ENCODE results near the gene GPI.

Gene GPI

DNA sequence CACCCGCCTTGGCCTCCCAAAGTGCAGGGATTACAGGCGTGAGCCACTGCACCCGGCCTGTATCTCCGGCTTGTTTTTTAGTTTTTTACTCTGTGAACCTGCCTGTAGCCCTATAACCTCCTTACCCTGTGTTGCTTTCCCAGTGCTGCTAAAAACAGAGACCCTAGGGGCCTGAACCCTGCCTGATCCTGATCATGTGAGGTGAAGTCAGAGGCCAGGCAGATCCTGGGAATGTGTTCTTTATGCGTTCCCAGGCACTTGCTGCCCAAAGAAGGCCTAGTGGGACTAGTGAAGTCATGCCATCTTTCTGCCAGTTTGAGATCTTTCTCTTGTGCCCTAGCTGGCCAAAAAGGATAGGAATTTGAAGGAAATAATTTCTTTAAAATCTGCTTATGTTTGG lies 67.8 kb downstream of the GPI start:
- H2AFZ ChIP-seq, result no peak overlapping the region
- H3K27ac ChIP-seq, result peak overlapping the region; percentile 8
- H3K9ac ChIP-seq, result no peak overlapping the region
- TF ChIP-seq, protein P1, sequence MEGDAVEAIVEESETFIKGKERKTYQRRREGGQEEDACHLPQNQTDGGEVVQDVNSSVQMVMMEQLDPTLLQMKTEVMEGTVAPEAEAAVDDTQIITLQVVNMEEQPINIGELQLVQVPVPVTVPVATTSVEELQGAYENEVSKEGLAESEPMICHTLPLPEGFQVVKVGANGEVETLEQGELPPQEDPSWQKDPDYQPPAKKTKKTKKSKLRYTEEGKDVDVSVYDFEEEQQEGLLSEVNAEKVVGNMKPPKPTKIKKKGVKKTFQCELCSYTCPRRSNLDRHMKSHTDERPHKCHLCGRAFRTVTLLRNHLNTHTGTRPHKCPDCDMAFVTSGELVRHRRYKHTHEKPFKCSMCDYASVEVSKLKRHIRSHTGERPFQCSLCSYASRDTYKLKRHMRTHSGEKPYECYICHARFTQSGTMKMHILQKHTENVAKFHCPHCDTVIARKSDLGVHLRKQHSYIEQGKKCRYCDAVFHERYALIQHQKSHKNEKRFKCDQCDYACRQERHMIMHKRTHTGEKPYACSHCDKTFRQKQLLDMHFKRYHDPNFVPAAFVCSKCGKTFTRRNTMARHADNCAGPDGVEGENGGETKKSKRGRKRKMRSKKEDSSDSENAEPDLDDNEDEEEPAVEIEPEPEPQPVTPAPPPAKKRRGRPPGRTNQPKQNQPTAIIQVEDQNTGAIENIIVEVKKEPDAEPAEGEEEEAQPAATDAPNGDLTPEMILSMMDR (IDR thresholded peaks at IDR 0.05), result no peak
- no peaks in the 10 kb centered on the region for H3K36me3 ChIP-seq (ENCODE audit: control insufficient read depth, insufficient read depth, low read length)
- peaks cover 65% of the 10 kb centered on the region for H3K79me2 ChIP-seq
- no peak overlapping the region for H3K4me3 ChIP-seq (ENCODE audit: low read depth, low read length)
- no peaks in the 10 kb centered on the region for H3K9me3 ChIP-seq (ENCODE audit: control insufficient read depth, low read length)
- no peaks in the 10 kb centered on the region for H3K27me3 ChIP-seq (ENCODE audit: control insufficient read depth, insufficient read depth, low read length)
- H3K4me2 ChIP-seq (ENCODE audit: low read length), result no peak overlapping the region
- H3K4me1 ChIP-seq, result peaks cover 5% of the 10 kb centered on the region

DNA sequence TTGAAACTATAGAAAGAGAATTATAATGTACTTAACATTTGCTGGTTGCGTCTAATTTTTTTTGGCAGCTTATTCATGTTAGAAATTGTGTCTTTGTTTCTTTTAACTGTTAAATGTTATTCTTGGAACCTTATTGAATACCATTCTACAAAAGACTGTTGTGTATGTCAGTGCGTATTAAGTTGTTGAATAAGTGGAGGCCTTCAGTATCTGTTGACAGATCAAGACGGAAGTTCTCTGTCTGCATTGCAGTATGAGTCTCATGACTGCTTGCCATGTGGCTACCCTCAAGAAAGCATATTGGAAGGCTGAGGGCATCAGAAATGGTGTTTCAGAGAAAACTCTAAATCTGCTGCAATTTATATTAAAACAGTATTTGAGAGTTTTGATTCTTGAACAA lies 71.7 kb downstream of the GPI start:
- no peak overlapping the region for H2AFZ ChIP-seq
- H3K4me3 ChIP-seq (ENCODE audit: low read depth, low read length), result no peak overlapping the region
- H3K36me3 ChIP-seq (ENCODE audit: control insufficient read depth, insufficient read depth, low read length), result no peaks in the 10 kb centered on the region
- no peak overlapping the region for H3K4me2 ChIP-seq (ENCODE audit: low read length)
- peaks cover 52% of the 10 kb centered on the region for H3K79me2 ChIP-seq
- TF ChIP-seq, protein P1 (IDR thresholded peaks at IDR 0.05), result no peak
- no peak overlapping the region for H3K27ac ChIP-seq
- no peaks in the 10 kb centered on the region for H3K9me3 ChIP-seq (ENCODE audit: control insufficient read depth, low read length)
- H3K9ac ChIP-seq, result no peak overlapping the region
- no peaks in the 10 kb centered on the region for H3K4me1 ChIP-seq
- no peaks in the 10 kb centered on the region for H3K27me3 ChIP-seq (ENCODE audit: control insufficient read depth, insufficient read depth, low read length)

DNA sequence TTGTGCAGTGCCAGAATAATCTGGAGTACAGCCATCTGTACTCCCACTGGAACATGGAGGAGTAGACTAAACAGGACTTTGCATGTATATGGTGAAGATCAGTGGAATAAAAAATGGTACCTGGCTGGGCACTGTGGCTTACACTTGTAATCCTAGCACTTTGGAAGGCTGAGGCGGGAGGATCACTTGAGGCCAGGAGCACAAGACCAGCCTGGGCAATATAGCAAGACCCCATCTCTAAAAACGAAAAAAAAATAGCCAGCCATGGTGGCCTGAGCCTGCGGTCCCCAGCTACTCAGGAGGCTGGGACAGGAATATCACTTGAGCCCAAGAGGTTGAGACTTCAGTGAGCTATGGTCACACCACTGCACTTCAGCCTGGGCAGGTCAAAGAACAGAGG lies 83.2 kb downstream of the GPI start:
- H3K9me3 ChIP-seq (ENCODE audit: control insufficient read depth, low read length), result no peaks in the 10 kb centered on the region
- no peak overlapping the region for H3K4me3 ChIP-seq (ENCODE audit: low read depth, low read length)
- peaks cover 11% of the 10 kb centered on the region for H3K79me2 ChIP-seq
- H3K9ac ChIP-seq, result no peak overlapping the region
- no peaks in the 10 kb centered on the region for H3K4me1 ChIP-seq
- TF ChIP-seq, protein P1 (IDR thresholded peaks at IDR 0.05), result no peak
- no peaks in the 10 kb centered on the region for H3K27me3 ChIP-seq (ENCODE audit: control insufficient read depth, insufficient read depth, low read length)
- H3K4me2 ChIP-seq (ENCODE audit: low read length), result no peak overlapping the region
- H3K27ac ChIP-seq, result no peak overlapping the region
- H3K36me3 ChIP-seq (ENCODE audit: control insufficient read depth, insufficient read depth, low read length), result no peaks in the 10 kb centered on the region
- H2AFZ ChIP-seq, result no peak overlapping the region

Data from parathyroid adenoma (tissue), 2 donors.